GM21529 (cell line): ENCODE measurements around the gene PIMREG.

Source experiments
- ATAC-seq: cut with Tn5 transposase; IDR thresholded peaks from one replicate; pipeline ENCODE4 v1.9.1; 2021; ENCODE audit not compliant: unreplicated experiment

PIMREG gene

GRCh38 chr17:6460531-6461161 lies 16.4 kb downstream of the PIMREG start:
- no peak for ATAC-seq

- no peak for ATAC-seq
Measured at GRCh38 chr17:6461246-6461645, 17.0 kb downstream of the PIMREG start.

- ATAC-seq: no peak
Measured at GRCh38 chr17:6461792-6462524, 17.7 kb downstream of the PIMREG start.

GRCh38 chr17:6462692-6463091 lies 18.4 kb downstream of the PIMREG start:
- ATAC-seq: no peak

DNA sequence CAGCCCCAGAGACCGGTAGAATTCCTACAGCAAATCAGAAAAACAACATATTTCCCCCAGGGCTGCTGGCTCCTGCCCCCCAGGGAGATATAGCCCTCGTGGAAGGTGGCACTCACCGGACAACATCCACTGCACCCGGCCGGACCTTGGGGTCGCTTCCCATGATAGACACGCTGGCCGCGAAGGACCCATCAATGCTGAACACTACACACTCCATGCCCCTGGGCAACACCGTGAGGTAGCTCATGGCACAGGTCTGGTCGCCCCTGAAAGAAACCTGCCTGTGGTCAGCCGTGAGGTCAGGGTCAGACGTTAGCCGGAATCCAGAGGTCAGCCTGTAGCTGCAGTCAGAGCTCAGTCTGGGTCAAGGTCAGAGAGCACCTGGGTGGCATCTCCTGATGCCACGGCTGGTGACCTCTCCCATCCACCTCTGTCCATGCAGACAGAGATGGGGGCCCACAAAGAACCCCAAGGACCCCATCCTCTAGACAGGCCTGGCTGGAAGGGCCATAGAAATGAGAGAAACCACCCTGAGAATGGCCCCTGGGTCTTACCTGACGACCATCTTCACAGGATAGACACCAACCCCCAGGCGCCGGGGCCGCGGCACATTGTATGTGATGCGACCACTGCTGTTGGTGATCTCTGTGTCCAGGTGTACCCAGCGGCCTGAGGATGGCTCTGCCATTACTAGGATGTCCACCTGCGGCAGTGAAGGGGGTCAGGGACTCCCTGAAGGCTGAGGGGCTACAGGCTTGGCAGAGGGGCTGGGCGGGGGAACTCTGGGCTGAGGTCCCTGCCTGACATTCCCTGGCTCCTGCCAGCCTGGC lies 19.6 kb downstream of the PIMREG start:
- no peak for ATAC-seq

GRCh38 chr17:6464446-6465041 lies 20.3 kb downstream of the PIMREG start:
- ATAC-seq: no peak

DNA sequence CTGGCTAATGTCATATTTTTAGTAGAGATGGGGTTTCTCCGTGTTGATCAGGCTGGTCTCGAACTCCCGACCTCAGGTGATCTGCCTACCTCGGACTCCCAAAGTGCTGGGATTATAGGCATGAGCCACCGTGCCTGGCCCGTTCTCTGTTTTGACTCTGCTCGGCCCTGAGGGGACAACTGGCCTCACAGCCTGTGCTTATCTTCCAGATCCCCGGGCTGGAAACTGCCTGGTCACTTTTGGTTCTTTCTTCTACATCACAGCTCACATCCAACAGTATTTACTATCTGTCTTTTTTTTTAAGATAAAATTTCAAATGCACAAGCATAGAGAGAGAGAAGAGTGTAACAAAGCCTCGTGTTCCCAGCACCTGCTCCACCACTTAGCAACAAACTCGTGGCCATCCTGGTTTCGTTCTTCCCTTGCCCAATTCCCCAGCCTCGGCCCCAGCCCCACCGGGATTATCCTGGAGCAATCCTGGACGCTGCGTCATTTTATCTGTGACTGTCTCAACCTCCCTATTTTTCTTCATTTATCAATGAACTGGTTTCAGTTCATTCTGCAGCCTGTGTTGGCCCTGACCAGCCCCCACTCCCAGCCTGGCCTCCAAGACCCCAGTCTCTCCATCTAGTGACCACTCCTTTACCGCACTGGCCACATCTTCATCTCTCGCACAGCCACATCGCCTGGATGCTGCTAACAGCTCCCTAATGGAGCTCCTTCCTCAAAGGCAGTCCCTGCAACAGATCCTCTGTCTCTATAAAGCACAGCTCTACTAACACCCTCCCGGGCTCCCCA lies 21.1 kb downstream of the PIMREG start:
- ATAC-seq: no peak

DNA sequence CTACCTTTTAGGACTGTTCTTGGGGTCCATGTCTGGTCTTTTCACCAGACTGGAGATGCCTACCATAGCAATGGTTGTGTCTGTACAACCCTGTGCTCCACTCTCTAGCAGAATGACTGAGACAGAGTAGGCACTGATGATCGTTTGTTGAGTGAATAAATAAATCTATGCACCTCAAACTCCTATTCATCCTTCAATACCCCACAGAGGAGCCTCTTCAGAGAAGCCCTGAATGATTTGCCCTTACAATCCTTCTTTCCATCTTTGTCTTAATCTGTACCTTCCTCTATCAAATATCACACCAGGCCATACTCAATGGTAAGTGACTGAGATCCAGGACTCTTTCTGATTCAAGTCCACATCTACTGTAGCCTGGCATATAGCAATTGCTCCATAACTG lies 23.3 kb downstream of the PIMREG start:
- no peak for ATAC-seq

GRCh38 chr17:6468051-6468790 lies 24.0 kb downstream of the PIMREG start:
- ATAC-seq: no peak

DNA sequence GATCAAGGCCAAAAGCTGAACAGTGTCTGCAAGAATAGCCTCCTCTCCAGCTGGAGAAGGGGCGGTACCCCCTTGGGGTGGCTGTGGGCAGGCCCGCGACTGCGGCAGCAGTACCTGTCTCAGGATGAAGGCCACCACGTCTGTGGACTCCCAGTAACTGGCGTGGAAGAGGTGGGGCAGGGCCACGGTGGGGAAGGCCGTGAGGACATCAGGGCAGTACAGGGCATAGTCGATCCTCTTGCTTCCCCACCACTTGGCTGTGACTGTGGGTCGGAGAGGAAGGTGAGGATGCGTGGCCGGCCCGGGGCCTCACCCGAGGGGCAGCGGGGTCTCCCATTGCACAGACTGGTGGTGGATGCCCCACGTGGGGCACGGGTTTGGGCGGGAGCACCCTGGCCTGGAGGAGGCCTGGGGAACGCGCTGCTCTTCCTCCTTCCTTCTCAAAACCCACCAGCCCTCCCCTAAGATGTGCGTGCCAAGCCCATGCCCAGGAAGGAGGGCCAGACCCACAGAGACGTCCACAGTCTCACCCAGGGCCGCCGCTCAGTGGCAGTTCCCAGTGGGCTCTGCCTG lies 26.0 kb downstream of the PIMREG start:
- ATAC-seq: no peak

- no peak for ATAC-seq
Measured at GRCh38 chr17:6470751-6471521, 26.7 kb downstream of the PIMREG start.

GRCh38 chr17:6471531-6472465 lies 27.5 kb downstream of the PIMREG start:
- no peak for ATAC-seq

- ATAC-seq: no peak
Measured at GRCh38 chr17:6472517-6472916, 28.3 kb downstream of the PIMREG start.

GRCh38 chr17:6473128-6473767 lies 29.0 kb downstream of the PIMREG start:
- no peak for ATAC-seq

DNA sequence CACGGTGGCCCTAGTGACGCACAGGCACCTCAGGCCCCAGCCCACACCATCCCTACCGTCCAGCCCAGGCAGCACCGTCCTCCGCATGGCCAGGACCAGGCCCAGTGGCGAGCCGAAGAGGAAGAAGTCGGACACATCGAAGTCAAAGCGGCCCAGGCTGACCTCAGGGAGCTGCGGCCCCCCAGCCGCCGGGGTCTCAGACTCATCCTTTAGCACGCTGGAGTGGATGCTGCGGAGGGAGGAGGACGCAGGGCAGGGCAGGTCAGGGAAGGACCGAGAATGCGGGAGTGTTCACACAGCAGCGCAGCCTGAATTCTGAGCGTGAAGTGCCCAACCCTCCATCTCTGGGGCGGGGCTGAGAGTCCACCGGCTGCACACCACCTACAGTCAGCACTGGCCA lies 30.1 kb downstream of the PIMREG start:
- no peak for ATAC-seq

- ATAC-seq: no peak
Measured at GRCh38 chr17:6474906-6475305, 30.7 kb downstream of the PIMREG start.

- no peak for ATAC-seq
Measured at GRCh38 chr17:6475411-6475810, 31.2 kb downstream of the PIMREG start.
